HG03442 (cell line): ENCODE measurements around the gene HCN1.
"Not testable (repeated sequence)": the region's sequence is repeated elsewhere in the genome, so short reads cannot be mapped to it uniquely, and the experiment has no call there.

Experiments
- ATAC-seq: cut with Tn5 transposase; IDR thresholded peaks from one replicate; pipeline ENCODE4 v1.9.1; 2021; ENCODE audit warnings: mild to moderate bottlenecking, moderate library complexity; ENCODE audit not compliant: unreplicated experiment

Gene HCN1

GRCh38 chr5:45622365-45622764 lies 73.8 kb downstream of the HCN1 start:
- no peak for ATAC-seq

GRCh38 chr5:45617859-45618416 lies 78.2 kb downstream of the HCN1 start:
- no peak for ATAC-seq

GRCh38 chr5:45609661-45610060 lies 86.5 kb downstream of the HCN1 start:
- ATAC-seq: no peak

- no peak for ATAC-seq
Observed at GRCh38 chr5:45604092-45604491, 92.1 kb downstream of the HCN1 start.

- ATAC-seq: no peak
Observed at GRCh38 chr5:45601424-45601823, 94.8 kb downstream of the HCN1 start.

- ATAC-seq: no peak
Observed at GRCh38 chr5:45596320-45596719, 99.9 kb downstream of the HCN1 start.

- not testable (repeated sequence) for ATAC-seq
Observed at GRCh38 chr5:45586001-45586400, 110.2 kb downstream of the HCN1 start.

- ATAC-seq: no peak
Observed at GRCh38 chr5:45578270-45578669, 117.9 kb downstream of the HCN1 start.

- ATAC-seq: no peak
Observed at GRCh38 chr5:45568813-45569212, 127.4 kb downstream of the HCN1 start.

- no peak for ATAC-seq
Observed at GRCh38 chr5:45542421-45542820, 153.8 kb downstream of the HCN1 start.

- ATAC-seq: no peak
Observed at GRCh38 chr5:45533663-45534062, 162.5 kb downstream of the HCN1 start.

GRCh38 chr5:45532826-45533624 lies 163.2 kb downstream of the HCN1 start:
- ATAC-seq: no peak

GRCh38 chr5:45521067-45521466 lies 175.1 kb downstream of the HCN1 start:
- ATAC-seq: no peak

- no peak for ATAC-seq
Observed at GRCh38 chr5:45512521-45512920, 183.7 kb downstream of the HCN1 start.

- ATAC-seq: no peak
Observed at GRCh38 chr5:45509371-45509770, 186.8 kb downstream of the HCN1 start.

- ATAC-seq: no peak
Observed at GRCh38 chr5:45508135-45508534, 188.0 kb downstream of the HCN1 start.

- no peak for ATAC-seq
Observed at GRCh38 chr5:45507178-45507577, 189.0 kb downstream of the HCN1 start.

GRCh38 chr5:45499006-45499405 lies 197.2 kb downstream of the HCN1 start:
- not testable (repeated sequence) for ATAC-seq

- no peak for ATAC-seq
Observed at GRCh38 chr5:45491368-45491767, 204.8 kb downstream of the HCN1 start.

GRCh38 chr5:45484781-45485180 lies 211.4 kb downstream of the HCN1 start:
- no peak for ATAC-seq

GRCh38 chr5:45454114-45454513 lies 242.1 kb downstream of the HCN1 start:
- ATAC-seq: no peak

- ATAC-seq: not testable (repeated sequence)
Observed at GRCh38 chr5:45444856-45445255, 251.3 kb downstream of the HCN1 start.

GRCh38 chr5:45440466-45440865 lies 255.7 kb downstream of the HCN1 start:
- no peak for ATAC-seq
